Endothelial cell of umbilical vein (primary cell): Measurements from ENCODE around the gene SVIP. TPM values are rescaled to one million over a fixed set of nuclear protein-coding genes. Genes with fewer than 3 reads are reported as not detected.

ENCODE experiments used
- BruUV-seq: library from RNA; stranded (reverse); fragments of 400-500 nt; replicated peaks from 2 replicates; lab custom pipeline; 2021; lab: Mats Ljungman, UMichigan
- CTCF ChIA-PET: fragments of 300-600, 350-600 bp; sonication (Branson Sonifier 250); formaldehyde crosslinking; loops from one replicate; lab custom pipeline; 2021; ENCODE audit warnings: antibody characterized with exemption, inconsistent platforms; lab: Charles Lee
- POLR2A ChIA-PET: fragments of 300-600, 350-600 bp; sonication (Branson Sonifier 250); formaldehyde crosslinking; loops from one replicate; lab custom pipeline; 2021; ENCODE audit warnings: antibody characterized with exemption, inconsistent platforms; lab: Charles Lee
- DNase-seq: peaks from one replicate; pipeline ENCODE4 v3.0.0-alpha.2; 2011; ENCODE audit warnings: low read depth, low spot score
- FAIRE-seq: peaks from 2 replicates; lab custom pipeline; 2011; peaks lifted over from hg19 to GRCh38; lab: Jason Lieb, UNC
- H2AFZ ChIP-seq: 2 replicates; pipeline ENCODE4 v1.6.0; 2012; ENCODE audit warnings: low read depth, low read length, control low read depth, inconsistent platforms
- H3K27ac ChIP-seq: 2 replicates; pipeline ENCODE4 v1.5.1; 2011; ENCODE audit warnings: low read depth, mild to moderate bottlenecking, control low read depth, low read length, moderate library complexity; ENCODE audit not compliant: insufficient read depth
- H3K27me3 ChIP-seq, 2 experiments: 2 replicates each; pipeline versions ENCODE4 v1.6.0 to v1.6.1; 2011; ENCODE audit warnings: low read length in 2 of 2, mixed read lengths in 1 of 2; ENCODE audit not compliant: control insufficient read depth in 2 of 2, insufficient read depth in 2 of 2
- H3K36me3 ChIP-seq, 2 experiments: 2 replicates in 1 of 2; 3 replicates in 1 of 2; pipeline ENCODE4 v1.5.1; 2011; ENCODE audit warnings: low read length in 2 of 2, mild to moderate bottlenecking in 1 of 2, moderate library complexity in 1 of 2; ENCODE audit not compliant: control insufficient read depth in 2 of 2, insufficient read depth in 2 of 2; ENCODE audit errors: extremely low read depth in 1 of 2
- H3K4me1 ChIP-seq: 3 replicates; pipeline ENCODE4 v1.5.1; 2011; ENCODE audit warnings: mild to moderate bottlenecking, low read length; ENCODE audit not compliant: control insufficient read depth, insufficient read depth; ENCODE audit errors: extremely low read depth
- H3K4me2 ChIP-seq: 2 replicates; pipeline ENCODE4 v1.6.1; 2011; ENCODE audit warnings: low read length, control low read depth, mixed read lengths; ENCODE audit not compliant: insufficient read depth
- H3K4me3 ChIP-seq, 3 experiments: fragments of 200-600 bp in 1 of 3; sonication (generic), shearing (Covaris generic) in 1 of 3; replicated peaks in 1 of 3; 2 replicates each; pipeline ENCODE4 v1.5.1; 2011 to 2016; ENCODE audit warnings: control low read depth in 3 of 3, low read length in 3 of 3, mild to moderate bottlenecking in 2 of 3, inconsistent platforms in 1 of 3, low read depth in 1 of 3, moderate library complexity in 1 of 3; ENCODE audit not compliant: insufficient read depth in 1 of 3
- H3K79me2 ChIP-seq: 2 replicates; pipeline ENCODE4 v1.6.0; 2012; ENCODE audit warnings: low read length, inconsistent platforms; ENCODE audit not compliant: control insufficient read depth, insufficient read depth
- H3K9ac ChIP-seq: replicated peaks from 2 replicates; pipeline ENCODE3; 2011; ENCODE audit warnings: low read length, control low read depth; ENCODE audit not compliant: insufficient read depth; ENCODE audit errors: extremely low read depth
- H3K9me1 ChIP-seq: replicated peaks from 3 replicates; pipeline ENCODE4 v1.6.0; 2011; ENCODE audit warnings: mild to moderate bottlenecking, low read length; ENCODE audit not compliant: control insufficient read depth, insufficient read depth; ENCODE audit errors: extremely low read depth
- H3K9me3 ChIP-seq: replicated peaks from 2 replicates; pipeline ENCODE4 v1.5.1; 2012; ENCODE audit warnings: low read length, inconsistent platforms; ENCODE audit not compliant: control insufficient read depth, insufficient read depth
- H4K20me1 ChIP-seq: replicated peaks from 2 replicates; pipeline ENCODE3; 2011; ENCODE audit warnings: mild to moderate bottlenecking, low read length; ENCODE audit not compliant: control insufficient read depth, insufficient read depth; ENCODE audit errors: extremely low read depth
- CTCF ChIP-seq, 2 donors: IDR thresholded peaks; 1 replicate in 1 of 2; 2 replicates in 1 of 2; pipeline ENCODE4 v1.5.1; 2011; ENCODE audit warnings: low read length in 2 of 2, mild to moderate bottlenecking in 2 of 2, moderate library complexity in 2 of 2, control low read depth in 1 of 2, inconsistent platforms in 1 of 2, low read depth in 1 of 2; ENCODE audit not compliant: insufficient read depth in 1 of 2; ENCODE audit errors: extremely low read depth in 1 of 2
- EZH2 ChIP-seq: IDR thresholded peaks from 2 replicates; pipeline ENCODE4 v1.6.1; 2012; ENCODE audit warnings: borderline replicate concordance, low read depth, mild to moderate bottlenecking, moderate library complexity, low read length, inconsistent platforms; ENCODE audit not compliant: severe bottlenecking
- FOS ChIP-seq: IDR thresholded peaks from 2 replicates; pipeline ENCODE4 v1.6.1; 2011; ENCODE audit warnings: mild to moderate bottlenecking, low read length, moderate library complexity, borderline replicate concordance; ENCODE audit not compliant: insufficient read depth
- GATA2 ChIP-seq: IDR thresholded peaks from 2 replicates; pipeline ENCODE4 v1.7.0; 2011; ENCODE audit warnings: low read depth, mild to moderate bottlenecking, moderate library complexity, mixed read lengths, low read length; ENCODE audit not compliant: insufficient read length, insufficient read depth
- JUN ChIP-seq: IDR thresholded peaks from 2 replicates; pipeline ENCODE4 v1.6.1; 2011; ENCODE audit warnings: borderline replicate concordance, low read depth; ENCODE audit not compliant: insufficient read length, insufficient read depth
- MAX ChIP-seq: IDR thresholded peaks from 2 replicates; pipeline ENCODE4 v1.6.1; 2011; ENCODE audit not compliant: insufficient read depth, insufficient read length
- MYC ChIP-seq: IDR thresholded peaks from one replicate; pipeline ENCODE4 v1.6.1; 2011; ENCODE audit warnings: mild to moderate bottlenecking, low read depth, low read length
- POLR2A ChIP-seq: IDR thresholded peaks from 2 replicates; pipeline ENCODE4 v1.6.1; 2012; ENCODE audit warnings: low read depth, mild to moderate bottlenecking, control low read depth, low read length
- POLR2AphosphoS5 ChIP-seq: IDR thresholded peaks from 2 replicates; pipeline ENCODE4 v1.6.1; 2012; ENCODE audit warnings: low read depth, mild to moderate bottlenecking, control low read depth, low read length, moderate library complexity; ENCODE audit not compliant: insufficient read depth
- dilution Hi-C: fragments of 300-500 bp; cut with MboI; formaldehyde crosslinking; loops from one replicate; pipeline ENCODE4 v1.15.0; 2019; ENCODE audit warnings: low sequenced_read_pairs; ENCODE audit not compliant: extremely low pct_ligation_motif_present
- intact Hi-C: fragments of 100-400 bp; cut with micrococcal nuclease; formaldehyde crosslinking; loops from one replicate; pipeline ENCODE4 v1.10.0; 2022
- polyA plus RNA-seq, 4 experiments: library from polyadenylated mRNA; depleted of rRNA in 3 of 4; stranded (reverse) in 3 of 4; unstranded in 1 of 4; fragments of >200 nt; gene quantifications; 2 replicates each; pipeline versions ENCODE4 v1.2.1 to v1.2.3, GENCODE V29; 2011 to 2012; ENCODE audit warnings: missing spikeins in 1 of 4
- total RNA-seq: library from RNA; stranded (reverse); gene quantifications from 2 replicates; pipeline ENCODE4 v1.2.3, GENCODE V29; 2021

Gene SVIP
- total and polyA plus RNA-seq, 2 donors (not counting 3 experiments of a cell fraction or from before 2014, with no cell fraction given), result 4.6 to 69.5 TPM

- Histone ChIP-seq H3K79me2 (no peaks in the 10 kb centered on the region), H4K20me1 (no peaks in the 10 kb centered on the region), H3K4me1 (peaks cover 22% of the 10 kb centered on the region), H3K36me3 (no peaks in the 10 kb centered on the region), H3K4me3 (no peak overlapping the region), H3K27ac (no peak overlapping the region), H3K9me1 (no peaks in the 10 kb centered on the region), H3K9me3 (no peaks in the 10 kb centered on the region), H3K4me2 (peak overlapping the region; percentile 25), H3K27me3 (no peaks in the 10 kb centered on the region), H3K9ac (no peak overlapping the region), H2AFZ (no peak overlapping the region)
- ChIA-PET POLR2A (interaction anchor here (0.6 kb wide), 1 partner anchor 34 kb away, joined by 6 read pairs; the partner anchor contains the start of gene SVIP), CTCF (interaction anchor here (1.2 to 4.8 kb wide), 4 partner anchors 8 to 80 kb away, joined by 3 to 26 read pairs (median 4); no protein-coding TSS in a partner anchor)
- dilution Hi-C loops (no loop called here), intact Hi-C loops (loop anchor here (1.0 kb wide), 1 partner anchor 8 kb away; no protein-coding TSS in a partner anchor)
- TF ChIP-seq CTCF (IDR thresholded peaks at IDR 0.05; ENCODE audit: extremely low read depth in 1 of 2, insufficient read depth in 1 of 2, low read depth in 1 of 2, low read length in 2 of 2), result no peak
- no peak for TF ChIP-seq POLR2AphosphoS5
- TF ChIP-seq GATA2, result peak; percentile 77
- peak; percentile 93 for TF ChIP-seq FOS
- no TSS peak for BruUV-seq
- peak; percentile 17 for DNase-seq
- FAIRE-seq, result no peak
Measured at GRCh38 chr11:22795914-22796313, 33.7 kb downstream of the SVIP start.

DNA sequence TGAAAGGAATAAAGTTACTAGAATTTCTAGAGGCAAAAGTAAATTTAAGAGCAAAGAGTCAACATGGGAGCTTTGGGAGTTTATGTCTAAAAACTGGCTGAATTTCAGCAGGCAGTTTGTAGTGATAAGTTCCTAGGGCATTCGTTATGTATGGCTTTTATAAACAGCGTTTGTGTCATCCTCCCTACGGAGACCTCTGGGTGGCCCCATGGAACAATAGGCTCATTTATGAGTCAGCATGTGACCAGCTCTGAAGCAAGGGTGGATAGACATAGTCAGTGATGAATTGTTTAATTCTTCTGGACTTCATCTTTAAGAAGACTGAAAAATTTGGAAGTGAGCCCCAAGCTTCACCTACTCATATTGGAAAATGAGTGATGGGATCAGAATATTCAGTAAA, 37.1 kb downstream of the SVIP start:
- H4K20me1 ChIP-seq, result no peaks in the 10 kb centered on the region
- peaks cover 23% of the 10 kb centered on the region for H3K4me1 ChIP-seq
- H3K4me3 ChIP-seq, result no peak overlapping the region
- ChIA-PET POLR2A (no interaction called here), CTCF (interaction anchor here (1.2 to 4.8 kb wide), 4 partner anchors 15 to 121 kb away, joined by 6 to 26 read pairs (median 16); partner anchors contain the start of gene SVIP)
- no peaks in the 10 kb centered on the region for H3K27me3 ChIP-seq
- dilution Hi-C loops (no loop called here), intact Hi-C loops (loop anchor here (1.0 kb wide), 2 partner anchors 16 to 37 kb away; partner anchors contain the start of gene SVIP)
- no peak overlapping the region for H2AFZ ChIP-seq
- no peak for TF ChIP-seq EZH2
- TF ChIP-seq MAX, result no peak
- TF ChIP-seq MYC, result no peak
- TF ChIP-seq GATA2, result peak; percentile 16
- TF ChIP-seq POLR2AphosphoS5, result peak; percentile 29
- TF ChIP-seq CTCF (IDR thresholded peaks at IDR 0.05; ENCODE audit: extremely low read depth in 1 of 2, insufficient read depth in 1 of 2, low read depth in 1 of 2, low read length in 2 of 2), result no peak
- TF ChIP-seq FOS, result peak; percentile 92
- TF ChIP-seq POLR2A, result no peak
- TF ChIP-seq JUN, result peak; percentile 84
- H3K27ac ChIP-seq, result peak overlapping the region; percentile 78
- no peaks in the 10 kb centered on the region for H3K79me2 ChIP-seq
- DNase-seq (peak; percentile 92), FAIRE-seq (peak; percentile 84)
- BruUV-seq, result no TSS peak
- no peaks in the 10 kb centered on the region for H3K9me3 ChIP-seq
- H3K4me2 ChIP-seq, result peak overlapping the region; percentile 41
- no peaks in the 10 kb centered on the region for H3K36me3 ChIP-seq
- no peaks in the 10 kb centered on the region for H3K9me1 ChIP-seq
- H3K9ac ChIP-seq, result no peak overlapping the region
